WTC11 (cell line): ENCODE data around the gene SPATA2.

Experiments
- CTCF ChIP-seq: fragments of 200-600 bp; IDR thresholded peaks from 2 replicates; pipeline ENCODE4 v1.8.0; 2022; ENCODE audit warnings: antibody characterized with exemption
- ELF4 ChIP-seq: sonication (generic); formaldehyde crosslinking; IDR thresholded peaks from 2 replicates; pipeline ENCODE4 v1.8.1; 2022; ENCODE audit warnings: low read depth, mild to moderate bottlenecking, moderate library complexity, missing genetic modification reagents
- FOXJ3 ChIP-seq: sonication (generic); formaldehyde crosslinking; IDR thresholded peaks from 2 replicates; pipeline ENCODE4 v1.9.0; 2021; ENCODE audit warnings: missing genetic modification reagents, mild to moderate bottlenecking, borderline replicate concordance
- JAZF1 ChIP-seq: fragments of 250-450 bp; sonication (Bioruptor Pico); IDR thresholded peaks from 2 replicates; pipeline ENCODE4 v1.9.0; 2021; ENCODE audit warnings: moderate library complexity, mild to moderate bottlenecking, inconsistent platforms
- MXD4 ChIP-seq: fragments of 250-450 bp; sonication (Bioruptor Pico); IDR thresholded peaks from 2 replicates; pipeline ENCODE4 v1.8.0; 2021; ENCODE audit warnings: mild to moderate bottlenecking, moderate library complexity, borderline replicate concordance
- NFYB ChIP-seq: sonication (generic); formaldehyde crosslinking; conservative IDR thresholded peaks from 2 replicates; pipeline ENCODE4 v1.8.0; 2022; ENCODE audit warnings: low read depth, missing genetic modification reagents
- NR1H2 ChIP-seq: sonication (generic); formaldehyde crosslinking; IDR thresholded peaks from 2 replicates; pipeline ENCODE4 v1.9.0; 2021; ENCODE audit warnings: mild to moderate bottlenecking, moderate library complexity, missing genetic modification reagents
- PRRX2 ChIP-seq: fragments of 250-450 bp; sonication (Bioruptor Pico); IDR thresholded peaks from 2 replicates; pipeline ENCODE4 v1.8.0; 2021; ENCODE audit warnings: mild to moderate bottlenecking
- TEAD1 ChIP-seq: sonication (generic); formaldehyde crosslinking; IDR thresholded peaks from 2 replicates; pipeline ENCODE4 v1.8.0; 2022; ENCODE audit warnings: mild to moderate bottlenecking, missing genetic modification reagents
- USF1 ChIP-seq: sonication (generic); formaldehyde crosslinking; IDR thresholded peaks from 2 replicates; pipeline ENCODE4 v1.8.0; 2022; ENCODE audit warnings: mild to moderate bottlenecking, missing genetic modification reagents
- ZBTB43 ChIP-seq: sonication (generic); formaldehyde crosslinking; IDR thresholded peaks from 2 replicates; pipeline ENCODE4 v1.8.1; 2023; ENCODE audit warnings: mild to moderate bottlenecking, missing genetic modification reagents
- ZNF263 ChIP-seq: sonication (generic); formaldehyde crosslinking; IDR thresholded peaks from 2 replicates; pipeline ENCODE4 v1.8.1; 2022; ENCODE audit warnings: low read depth, mild to moderate bottlenecking, moderate library complexity, missing genetic modification reagents
- ZNF671 ChIP-seq: fragments of 250-450 bp; sonication (Bioruptor Pico); IDR thresholded peaks from 2 replicates; pipeline ENCODE4 v1.8.0; 2021; ENCODE audit warnings: mild to moderate bottlenecking
- TF ChIP-seq, protein P1 (sequence below): sonication (generic); formaldehyde crosslinking; IDR thresholded peaks from 2 replicates; pipeline ENCODE4 v1.8.1; 2022; ENCODE audit warnings: missing genetic modification reagents, borderline replicate concordance

DNA sequence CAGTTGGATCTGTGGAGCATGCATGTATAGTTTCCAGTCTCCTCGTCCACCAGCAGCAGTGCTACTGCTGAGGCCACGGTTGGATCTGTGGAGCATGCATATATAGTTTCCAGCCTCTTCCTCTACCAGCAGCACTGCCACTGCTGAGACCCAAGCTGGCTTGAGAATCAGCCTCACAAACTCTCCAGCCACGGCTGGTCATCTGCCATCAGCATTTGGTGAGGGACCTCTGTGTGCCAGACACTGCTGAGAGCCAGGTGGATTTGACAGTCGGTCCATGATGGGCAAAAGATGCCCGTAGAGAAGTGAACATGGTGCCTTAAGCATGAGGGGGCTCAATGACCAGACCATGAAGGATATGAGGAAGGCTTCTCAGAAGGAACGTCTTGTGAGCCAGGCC, 56.3 kb downstream of the SPATA2 start:
- TF ChIP-seq ZBTB43 (CRISPR knock-in tag): no peak
- no peak for TF ChIP-seq ELF4 (CRISPR knock-in tag)
- TF ChIP-seq NFYB (CRISPR knock-in tag): no peak
- TF ChIP-seq ZNF263 (CRISPR knock-in tag): no peak
- no peak for TF ChIP-seq ZNF671
- TF ChIP-seq FOXJ3 (CRISPR knock-in tag): no peak
- no peak for TF ChIP-seq CTCF
- no peak for TF ChIP-seq JAZF1
- TF ChIP-seq USF1: no peak
- TF ChIP-seq NR1H2 (CRISPR knock-in tag): no peak
- TF ChIP-seq, protein P1, sequence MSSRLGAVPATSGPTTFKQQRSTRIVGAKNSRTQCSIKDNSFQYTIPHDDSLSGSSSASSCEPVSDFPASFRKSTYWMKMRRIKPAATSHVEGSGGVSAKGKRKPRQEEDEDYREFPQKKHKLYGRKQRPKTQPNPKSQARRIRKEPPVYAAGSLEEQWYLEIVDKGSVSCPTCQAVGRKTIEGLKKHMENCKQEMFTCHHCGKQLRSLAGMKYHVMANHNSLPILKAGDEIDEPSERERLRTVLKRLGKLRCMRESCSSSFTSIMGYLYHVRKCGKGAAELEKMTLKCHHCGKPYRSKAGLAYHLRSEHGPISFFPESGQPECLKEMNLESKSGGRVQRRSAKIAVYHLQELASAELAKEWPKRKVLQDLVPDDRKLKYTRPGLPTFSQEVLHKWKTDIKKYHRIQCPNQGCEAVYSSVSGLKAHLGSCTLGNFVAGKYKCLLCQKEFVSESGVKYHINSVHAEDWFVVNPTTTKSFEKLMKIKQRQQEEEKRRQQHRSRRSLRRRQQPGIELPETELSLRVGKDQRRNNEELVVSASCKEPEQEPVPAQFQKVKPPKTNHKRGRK (CRISPR knock-in tag): no peak
- TF ChIP-seq MXD4: no peak
- TF ChIP-seq TEAD1: no peak
- no peak for TF ChIP-seq PRRX2
